ENCODE measurements around the gene CCIN.

Gene CCIN

DNA sequence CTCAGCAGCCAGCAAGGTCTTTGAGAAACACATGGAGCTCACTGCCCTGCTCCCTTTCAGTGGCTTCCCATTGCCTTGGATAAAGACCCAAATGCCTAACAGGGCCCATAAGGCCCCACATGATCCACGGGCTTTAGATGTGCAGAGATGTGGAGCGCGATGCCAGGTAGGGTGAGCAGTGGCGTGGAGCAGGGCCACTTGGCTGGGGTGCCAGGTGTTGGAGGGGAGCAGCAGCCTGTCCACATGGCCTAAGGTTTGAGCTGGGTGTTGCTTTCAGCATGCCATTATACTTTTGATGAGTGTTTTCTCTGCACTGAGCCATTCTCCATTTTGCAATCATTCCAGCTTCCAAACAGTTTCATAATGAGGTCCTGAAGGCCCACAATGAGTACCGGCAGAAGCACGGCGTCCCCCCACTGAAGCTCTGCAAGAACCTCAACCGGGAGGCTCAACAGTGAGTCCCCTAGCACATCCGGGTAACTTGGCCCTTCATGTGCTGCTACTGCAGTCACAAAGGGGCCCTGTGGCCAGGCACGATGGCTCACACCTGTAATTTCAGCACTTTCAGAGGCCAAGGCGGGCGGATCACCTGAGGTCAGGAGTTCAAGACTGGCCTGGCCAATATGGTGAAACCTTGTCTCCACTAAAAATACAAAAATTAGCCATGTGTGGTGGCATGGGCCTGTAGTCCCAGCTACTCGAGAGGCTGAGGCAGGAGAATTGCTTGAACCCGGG is 21.6 kb upstream of the CCIN start:
- H3K27ac ChIP-seq = no peak overlapping the region

DNA sequence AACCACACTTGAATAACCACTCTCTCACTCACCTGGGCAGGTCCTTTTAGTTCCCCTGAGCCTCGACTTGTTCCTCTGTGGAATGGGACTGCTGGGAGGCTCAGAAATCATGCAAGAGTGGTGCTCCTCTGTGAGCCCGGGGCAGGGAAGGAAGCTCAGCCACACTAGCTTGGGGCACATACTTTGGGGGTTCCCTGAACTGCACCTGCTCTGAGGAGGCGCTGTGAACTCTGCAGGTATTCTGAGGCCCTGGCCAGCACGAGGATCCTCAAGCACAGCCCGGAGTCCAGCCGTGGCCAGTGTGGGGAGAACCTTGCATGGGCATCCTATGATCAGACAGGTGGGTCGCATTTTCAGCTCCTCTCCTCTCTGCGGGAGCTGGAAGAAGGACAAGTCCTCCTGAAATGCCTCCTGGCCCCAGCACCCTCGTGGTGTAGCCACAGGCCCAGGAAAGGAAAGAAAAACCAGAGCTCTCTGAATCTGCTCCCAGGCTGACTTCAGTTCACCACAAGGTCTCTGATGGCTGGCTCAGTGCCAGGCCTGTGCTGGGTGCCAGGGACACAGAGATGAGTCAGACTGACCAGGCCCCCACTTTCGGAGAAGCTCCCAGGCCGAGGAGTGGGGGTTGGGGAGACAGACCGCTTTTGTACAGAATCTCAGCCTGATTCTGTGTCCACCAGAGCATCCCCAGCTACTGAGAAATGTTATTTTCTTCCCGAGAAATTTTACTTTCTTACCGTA is 20.7 kb upstream of the CCIN start:
- no peak overlapping the region for H3K27ac ChIP-seq
- TF ChIP-seq, protein P1, sequence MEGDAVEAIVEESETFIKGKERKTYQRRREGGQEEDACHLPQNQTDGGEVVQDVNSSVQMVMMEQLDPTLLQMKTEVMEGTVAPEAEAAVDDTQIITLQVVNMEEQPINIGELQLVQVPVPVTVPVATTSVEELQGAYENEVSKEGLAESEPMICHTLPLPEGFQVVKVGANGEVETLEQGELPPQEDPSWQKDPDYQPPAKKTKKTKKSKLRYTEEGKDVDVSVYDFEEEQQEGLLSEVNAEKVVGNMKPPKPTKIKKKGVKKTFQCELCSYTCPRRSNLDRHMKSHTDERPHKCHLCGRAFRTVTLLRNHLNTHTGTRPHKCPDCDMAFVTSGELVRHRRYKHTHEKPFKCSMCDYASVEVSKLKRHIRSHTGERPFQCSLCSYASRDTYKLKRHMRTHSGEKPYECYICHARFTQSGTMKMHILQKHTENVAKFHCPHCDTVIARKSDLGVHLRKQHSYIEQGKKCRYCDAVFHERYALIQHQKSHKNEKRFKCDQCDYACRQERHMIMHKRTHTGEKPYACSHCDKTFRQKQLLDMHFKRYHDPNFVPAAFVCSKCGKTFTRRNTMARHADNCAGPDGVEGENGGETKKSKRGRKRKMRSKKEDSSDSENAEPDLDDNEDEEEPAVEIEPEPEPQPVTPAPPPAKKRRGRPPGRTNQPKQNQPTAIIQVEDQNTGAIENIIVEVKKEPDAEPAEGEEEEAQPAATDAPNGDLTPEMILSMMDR (IDR thresholded peaks at IDR 0.05) = no peak
- no peak for TF ChIP-seq ZFX (IDR thresholded peaks at IDR 0.05; ENCODE audit: borderline replicate concordance)

More for the DNA sequence above, 21.6 kb upstream of the CCIN start:
- TF ChIP-seq, protein P1 (IDR thresholded peaks at IDR 0.05) = no peak
- no peak for TF ChIP-seq ZFX (IDR thresholded peaks at IDR 0.05; ENCODE audit: borderline replicate concordance)

DNA sequence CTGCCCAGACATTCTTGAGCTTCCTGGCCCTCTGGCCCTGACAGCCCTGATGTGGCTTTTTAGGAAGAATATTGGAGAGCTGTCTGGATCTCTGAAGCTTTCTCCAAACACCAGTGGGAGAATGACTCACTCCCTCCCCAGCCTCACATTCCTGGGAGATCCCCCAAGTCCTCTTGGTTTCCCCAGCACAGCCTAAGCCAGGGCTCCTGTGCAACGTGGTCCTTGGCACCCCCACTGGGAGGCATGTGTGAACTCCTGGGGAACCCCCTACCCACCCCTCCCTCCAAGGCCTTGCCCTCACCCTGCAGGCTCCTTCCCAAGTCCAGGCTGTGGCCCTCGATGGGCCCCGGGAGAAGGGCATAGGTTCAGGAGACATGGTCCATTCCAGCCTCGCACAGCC is 20.0 kb upstream of the CCIN start:
- TF ChIP-seq, protein P1 (IDR thresholded peaks at IDR 0.05) = no peak
- H3K27ac ChIP-seq = no peak overlapping the region

DNA sequence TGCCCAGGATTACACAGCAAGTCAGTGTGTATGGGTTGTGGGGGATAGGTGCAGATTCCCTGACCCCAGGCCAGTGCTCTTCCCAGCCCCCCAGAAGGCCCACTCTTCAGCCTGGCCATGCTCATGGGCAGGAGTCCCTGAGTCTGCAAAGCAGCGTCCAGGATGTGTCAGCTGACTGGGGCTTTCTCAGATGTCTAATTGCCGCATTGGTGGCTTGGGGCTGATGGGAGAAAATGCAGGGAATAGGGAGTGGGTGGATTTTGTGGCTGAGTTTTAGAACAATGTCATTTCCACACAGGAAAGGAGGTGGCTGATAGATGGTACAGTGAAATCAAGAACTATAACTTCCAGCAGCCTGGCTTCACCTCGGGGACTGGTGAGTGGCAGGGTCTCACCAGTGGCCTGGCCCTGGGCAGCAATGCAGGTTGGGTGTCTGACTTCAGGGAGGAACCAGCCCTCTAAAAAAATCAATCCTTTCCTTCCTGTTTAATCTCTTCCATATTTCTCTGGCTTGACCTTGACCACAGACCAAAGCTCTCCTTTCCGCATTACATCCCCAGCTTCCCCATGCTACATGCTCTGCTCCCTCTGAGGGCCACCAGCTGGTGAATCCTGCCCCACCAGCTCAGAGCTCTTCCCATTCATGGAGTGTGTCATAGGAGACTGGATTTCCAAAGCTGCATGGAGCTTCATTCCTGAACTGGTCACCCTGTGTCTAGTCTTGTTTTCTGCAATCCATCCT is 18.4 kb upstream of the CCIN start:
- no peak for TF ChIP-seq ZFX (IDR thresholded peaks at IDR 0.05; ENCODE audit: borderline replicate concordance)
- TF ChIP-seq, protein P1 (IDR thresholded peaks at IDR 0.05) = no peak
- no peak overlapping the region for H3K27ac ChIP-seq

DNA sequence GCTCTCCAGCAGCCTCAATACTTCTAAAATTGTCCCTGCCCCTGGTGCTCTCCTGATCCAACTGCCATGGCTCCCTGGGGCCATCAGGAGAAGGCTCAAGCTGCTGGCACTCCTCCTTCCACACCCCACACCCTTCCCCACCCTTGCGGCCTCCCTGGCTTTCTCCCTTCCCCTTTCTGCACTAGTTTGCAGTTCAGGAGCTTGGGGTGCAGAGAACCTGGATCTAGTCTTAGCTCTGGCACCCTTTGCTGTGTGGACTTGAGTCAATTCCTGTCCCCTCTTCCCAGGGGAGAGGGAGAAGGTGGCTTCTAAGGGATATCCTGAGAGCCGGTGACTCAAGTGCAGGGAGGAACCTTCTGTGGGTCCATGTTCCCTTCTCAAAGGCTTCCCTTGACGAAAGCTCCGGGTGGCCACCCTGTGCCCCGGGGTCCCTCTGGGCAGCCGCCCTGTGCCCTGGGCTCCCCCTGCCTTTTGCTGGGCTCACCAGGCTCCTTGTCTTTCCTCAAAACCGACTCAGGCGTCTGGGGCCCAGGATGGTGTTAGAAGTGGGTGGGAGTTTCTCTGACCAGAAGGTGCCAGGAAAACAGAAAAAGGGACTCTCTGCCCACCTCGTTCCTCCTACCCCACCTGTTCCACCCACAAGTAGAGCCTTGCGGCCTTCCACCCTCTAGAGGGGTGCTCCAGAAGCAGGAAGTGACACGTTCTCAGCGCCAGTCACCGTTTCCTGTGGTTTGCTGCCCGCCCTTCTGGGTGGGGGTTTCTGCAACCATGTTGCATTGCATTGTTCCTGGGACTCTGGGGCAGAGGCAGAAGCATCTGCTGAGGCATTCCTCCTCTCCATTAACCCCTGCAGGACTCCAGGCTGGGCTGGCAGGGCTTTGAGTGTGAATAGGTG is 17.6 kb upstream of the CCIN start:
- TF ChIP-seq, protein P1 (IDR thresholded peaks at IDR 0.05) = no peak
- no peak for TF ChIP-seq ZFX (IDR thresholded peaks at IDR 0.05; ENCODE audit: borderline replicate concordance)

DNA sequence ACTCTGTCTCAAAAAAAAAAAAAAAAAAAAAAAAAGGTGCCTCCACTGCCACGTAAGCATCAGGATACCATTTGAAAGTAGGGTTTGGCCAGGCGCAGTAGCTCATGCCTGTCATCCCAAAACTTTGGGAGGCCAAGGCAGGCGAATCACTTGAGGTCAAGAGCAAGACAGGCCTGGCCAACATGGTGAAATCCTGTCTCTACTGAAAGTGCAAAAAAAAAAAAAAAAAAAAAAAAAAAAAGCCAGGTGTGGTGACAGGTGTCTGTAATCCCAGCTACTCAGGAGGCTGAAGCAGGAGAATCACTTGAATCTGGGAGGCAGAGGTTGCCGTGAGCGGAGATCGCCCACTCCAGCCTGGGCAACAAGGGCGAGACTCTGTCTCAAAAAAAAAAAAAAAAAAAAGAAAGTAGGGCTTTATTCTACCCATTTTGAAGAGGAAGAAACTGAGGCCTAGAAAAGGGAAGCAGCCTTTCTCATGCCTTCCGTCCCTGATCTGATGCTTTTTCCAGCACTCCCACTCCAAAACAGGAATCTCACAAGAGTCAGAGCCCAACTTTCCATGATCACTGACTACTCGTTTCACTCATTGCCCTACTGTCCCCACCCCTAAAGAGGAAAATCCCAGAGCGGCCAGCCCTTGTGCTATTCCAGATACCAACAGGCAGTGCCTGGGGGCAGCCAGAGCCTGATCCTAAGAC is 16.3 kb upstream of the CCIN start:
- TF ChIP-seq, protein P1 (IDR thresholded peaks at IDR 0.05) = no peak
- no peak for TF ChIP-seq ZFX (IDR thresholded peaks at IDR 0.05; ENCODE audit: borderline replicate concordance)
- no peak overlapping the region for H3K27ac ChIP-seq

More for the DNA sequence above, 17.6 kb upstream of the CCIN start:
- no peak overlapping the region for H3K27ac ChIP-seq

Data from 22Rv1 (cell line).